Right lobe of liver (tissue), 6 donors: ENCODE measurements around the gene COMP. TPM values are rescaled to one million over a fixed set of nuclear protein-coding genes. Genes with fewer than 3 reads are reported as not detected.
A peak's percentile ranks its signal among the peaks of the same experiment; 100 is the strongest.

Experiments used
- ATAC-seq, 4 donors: fragments of 200-7000 bp; cut with Tn5 transposase; one replicate each; pipeline ENCODE4 v1.9.1; 2020; ENCODE audit warnings: mild to moderate bottlenecking in 4 of 4, moderate library complexity in 4 of 4
- DNase-seq, 3 donors: peaks; one replicate each; pipeline ENCODE4 v3.0.0-alpha.2; 2020
- H3K27ac ChIP-seq, 3 donors: fragments of 200-600 bp; one replicate each; pipeline ENCODE4 v1.8.0; 2022
- H3K27me3 ChIP-seq, 2 donors: fragments of 200-600 bp; one replicate each; pipeline ENCODE4 v1.8.0; 2022
- H3K36me3 ChIP-seq, 4 donors: fragments of 200-600 bp; sonication (generic) in 1 of 4; one replicate each; pipeline versions ENCODE4 v1.5.1 to v1.8.0; 2017 to 2022; ENCODE audit warnings: control low read depth in 1 of 4
- H3K4me1 ChIP-seq, 4 donors: fragments of 200-600 bp; sonication (generic) in 1 of 4; one replicate each; pipeline versions ENCODE4 v1.5.1 to v1.8.0; 2017 to 2022; ENCODE audit warnings: control low read depth in 1 of 4
- H3K4me3 ChIP-seq, 3 donors: fragments of 200-600 bp; one replicate each; pipeline ENCODE4 v1.8.0; 2022
- H3K9me3 ChIP-seq, 4 donors: fragments of 200-600 bp; sonication (generic) in 1 of 4; one replicate each; pipeline versions ENCODE4 v1.5.1 to v1.8.0; 2017 to 2022; ENCODE audit warnings: control low read depth in 1 of 4
- POLR2A ChIP-seq: fragments of 450-650 bp; IDR thresholded peaks from one replicate; pipeline ENCODE4 v1.6.1; 2017; ENCODE audit warnings: antibody characterized with exemption, mild to moderate bottlenecking
- WGBS: methylation state at CpG from one replicate; pipeline ENCODE4 v1.1.6; 2018; ENCODE audit warnings: low coverage, low lambda C conversion rate; ENCODE audit not compliant: insufficient coverage; ENCODE audit errors: missing lambda C conversion rate; 5-methylcytosine and 5-hydroxymethylcytosine counted together
- intact Hi-C, 2 donors: fragments of 100-400 bp; cut with DNase I; formaldehyde crosslinking; loops; one replicate each; pipeline versions ENCODE4 v1.11.2 to v1.14.1; 2022
- total RNA-seq, 6 experiments: library from RNA; depleted of rRNA in 2 of 6; stranded (reverse); fragments of >200 nt in 2 of 6; fragmentation: NEBNext Ultra II Directional in 3 of 6; extraction: Animal tissue kit (Norgen Biotek cat#: 25700) in 3 of 6; gene quantifications; one replicate each; pipeline versions ENCODE4 v1.1.0 to v1.2.4, GENCODE V29; 2016 to 2023
- TF ChIP-seq, protein P1 (sequence below), 4 donors: fragments of 200-600 bp in 3 of 4; fragments of 450-650 bp in 1 of 4; IDR thresholded peaks; one replicate each; pipeline versions ENCODE4 v1.5.1 to v1.8.0; 2016 to 2022; ENCODE audit warnings: antibody characterized with exemption in 4 of 4, mild to moderate bottlenecking in 2 of 4
- donor health status: DM: no; HTN: yes; CAD: no.
- donor health status: DM: no; HTN: no; CAD: no.
- donor health status: DM: no; HTN: no; CAD: no.
- donor health status: DM: no; HTN: yes; CAD: no.
- donor health status: DM: no; HTN: yes; CAD: no.

Gene COMP
- total RNA-seq, 6 experiments from 2014 or later: 0.11 to 0.31 TPM; not detected in 4

DNA sequence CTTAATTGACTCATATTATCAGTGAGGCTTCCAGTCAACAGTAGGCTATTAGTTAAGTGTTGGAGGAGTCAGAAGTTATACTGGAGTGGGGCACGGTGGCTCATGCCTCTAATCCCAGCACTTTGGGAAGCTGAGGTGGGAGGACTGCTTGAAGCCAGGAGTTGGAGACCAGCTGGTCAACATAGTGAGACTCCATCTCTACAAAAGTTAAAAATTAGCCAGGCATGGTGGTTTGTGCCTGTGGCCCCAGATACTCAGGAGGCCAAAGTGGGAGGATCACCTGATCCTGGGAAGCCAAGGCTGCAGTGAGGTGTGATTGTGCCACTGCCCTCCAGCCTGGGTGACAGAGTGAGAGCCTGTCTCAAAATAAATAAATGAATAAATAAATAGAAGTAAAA is 53.2 kb downstream of the COMP start:
- Histone ChIP-seq H3K9me3 (no peaks in the 10 kb centered on the region), H3K4me1 (peaks cover 0 to 9% (median 0%) of the 10 kb centered on the region in 4 donors), H3K27me3 (no peaks in the 10 kb centered on the region), H3K4me3 (no peak overlapping the region), H3K27ac (no peak overlapping the region), H3K36me3 (no peaks in the 10 kb centered on the region)
- DNase-seq (peak in 1 of 3 donors; percentile 70), ATAC-seq (peak; percentile 61 to 84 (median 84))
- intact Hi-C loops: no loop called here
- TF ChIP-seq POLR2A: no peak
- TF ChIP-seq, protein P1, sequence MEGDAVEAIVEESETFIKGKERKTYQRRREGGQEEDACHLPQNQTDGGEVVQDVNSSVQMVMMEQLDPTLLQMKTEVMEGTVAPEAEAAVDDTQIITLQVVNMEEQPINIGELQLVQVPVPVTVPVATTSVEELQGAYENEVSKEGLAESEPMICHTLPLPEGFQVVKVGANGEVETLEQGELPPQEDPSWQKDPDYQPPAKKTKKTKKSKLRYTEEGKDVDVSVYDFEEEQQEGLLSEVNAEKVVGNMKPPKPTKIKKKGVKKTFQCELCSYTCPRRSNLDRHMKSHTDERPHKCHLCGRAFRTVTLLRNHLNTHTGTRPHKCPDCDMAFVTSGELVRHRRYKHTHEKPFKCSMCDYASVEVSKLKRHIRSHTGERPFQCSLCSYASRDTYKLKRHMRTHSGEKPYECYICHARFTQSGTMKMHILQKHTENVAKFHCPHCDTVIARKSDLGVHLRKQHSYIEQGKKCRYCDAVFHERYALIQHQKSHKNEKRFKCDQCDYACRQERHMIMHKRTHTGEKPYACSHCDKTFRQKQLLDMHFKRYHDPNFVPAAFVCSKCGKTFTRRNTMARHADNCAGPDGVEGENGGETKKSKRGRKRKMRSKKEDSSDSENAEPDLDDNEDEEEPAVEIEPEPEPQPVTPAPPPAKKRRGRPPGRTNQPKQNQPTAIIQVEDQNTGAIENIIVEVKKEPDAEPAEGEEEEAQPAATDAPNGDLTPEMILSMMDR (IDR thresholded peaks at IDR 0.05): no peak
- 44% methylated on average over 1 of the region's 1 CpG for WGBS

DNA sequence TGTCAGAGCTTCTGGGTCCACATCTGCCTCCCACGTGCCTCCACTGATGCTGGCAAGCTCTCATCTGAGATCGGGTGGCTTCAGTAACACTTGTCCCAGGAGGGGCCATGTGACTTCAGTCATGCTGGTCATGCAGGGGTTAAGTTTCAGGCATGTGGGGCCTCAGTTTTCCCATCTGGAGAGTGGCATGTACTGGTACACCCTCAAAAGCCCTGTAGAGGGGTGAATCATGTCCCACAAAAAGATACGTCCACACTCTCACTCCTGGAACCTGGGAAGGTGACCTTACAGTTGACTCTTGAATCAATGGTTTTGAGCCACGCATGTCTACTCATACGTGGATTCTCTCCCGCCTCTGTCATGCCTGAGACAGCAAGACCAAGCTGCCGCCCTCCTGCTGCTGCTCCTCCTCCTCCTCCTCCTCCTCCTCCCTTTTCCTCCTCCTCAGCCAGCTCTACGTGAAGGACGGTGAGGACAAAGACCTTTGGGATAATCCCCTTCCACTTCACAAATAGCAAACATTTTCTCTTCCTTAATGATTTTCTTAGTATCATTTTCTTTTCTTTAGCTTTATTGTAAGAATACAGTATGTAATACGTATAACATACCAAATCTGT is 53.7 kb downstream of the COMP start:
- intact Hi-C loops: no loop called here
- H3K4me1 ChIP-seq: peaks cover 0 to 9% (median 0%) of the 10 kb centered on the region in 4 donors
- no peaks in the 10 kb centered on the region for H3K36me3 ChIP-seq
- WGBS: 75% methylated on average over 8 of the region's 10 CpGs
- H3K27ac ChIP-seq: no peak overlapping the region
- ATAC-seq: no peak
- DNase-seq: no peak
- TF ChIP-seq, protein P1 (IDR thresholded peaks at IDR 0.05): no peak
- TF ChIP-seq POLR2A: no peak
- H3K4me3 ChIP-seq: no peak overlapping the region
- no peaks in the 10 kb centered on the region for H3K27me3 ChIP-seq
- H3K9me3 ChIP-seq: no peaks in the 10 kb centered on the region

DNA sequence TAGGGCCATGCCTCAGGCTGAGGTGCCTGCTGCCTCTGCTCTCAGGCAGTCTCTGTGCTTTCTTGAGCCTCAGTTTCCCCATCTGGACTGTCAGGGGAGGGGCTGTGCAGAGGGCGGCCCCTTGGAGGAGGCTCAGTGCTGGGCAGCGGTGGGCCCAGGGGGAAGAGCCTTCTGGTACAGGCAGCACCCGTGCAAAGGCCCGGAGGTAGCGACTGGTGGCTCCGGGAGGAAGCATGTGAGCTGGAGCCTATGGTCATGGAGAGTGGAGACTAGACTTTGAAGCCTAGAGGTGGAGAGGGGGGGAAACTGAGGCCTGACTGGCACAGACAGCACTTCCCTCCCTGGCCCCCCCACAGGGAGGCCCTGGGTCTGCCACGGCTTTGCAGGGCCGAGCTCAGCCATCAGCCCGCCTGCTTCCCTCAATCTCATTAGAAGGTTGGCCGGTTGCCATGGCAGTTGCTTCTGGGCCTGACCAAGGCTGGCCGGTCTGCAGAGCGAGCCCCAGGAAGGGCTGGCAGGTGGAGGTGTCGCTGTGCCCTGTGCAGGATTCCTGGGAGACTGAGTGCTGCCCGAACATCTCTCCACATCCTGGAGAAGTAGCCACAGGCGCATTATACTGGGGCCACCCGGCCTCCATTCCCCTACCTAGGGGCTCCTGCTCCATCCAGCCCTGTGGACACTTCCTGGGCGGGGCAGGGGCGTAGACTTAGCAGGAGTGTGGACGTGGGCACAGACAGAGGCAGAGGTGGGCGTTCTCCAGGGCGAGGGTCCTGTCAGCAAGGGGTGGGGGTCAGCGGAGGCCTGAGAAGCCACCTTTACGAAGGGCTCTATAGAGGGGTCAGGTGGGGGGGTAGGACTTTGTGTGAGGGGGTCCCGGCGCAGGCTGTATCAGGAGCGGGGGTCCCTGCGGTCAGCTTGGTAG is 54.4 kb downstream of the COMP start:
- intact Hi-C loops: no loop called here
- Histone ChIP-seq H3K36me3 (no peaks in the 10 kb centered on the region), H3K27me3 (no peaks in the 10 kb centered on the region), H3K4me3 (no peak overlapping the region), H3K27ac (no peak overlapping the region), H3K4me1 (peaks cover 0 to 9% (median 0%) of the 10 kb centered on the region in 4 donors), H3K9me3 (no peaks in the 10 kb centered on the region)
- TF ChIP-seq, protein P1 (IDR thresholded peaks at IDR 0.05): no peak
- no peak for TF ChIP-seq POLR2A
- no peak for DNase-seq
- WGBS: 100% methylated on average over 4 of the region's 27 CpGs
- ATAC-seq: peak in 1 of 4 donors; percentile 5

DNA sequence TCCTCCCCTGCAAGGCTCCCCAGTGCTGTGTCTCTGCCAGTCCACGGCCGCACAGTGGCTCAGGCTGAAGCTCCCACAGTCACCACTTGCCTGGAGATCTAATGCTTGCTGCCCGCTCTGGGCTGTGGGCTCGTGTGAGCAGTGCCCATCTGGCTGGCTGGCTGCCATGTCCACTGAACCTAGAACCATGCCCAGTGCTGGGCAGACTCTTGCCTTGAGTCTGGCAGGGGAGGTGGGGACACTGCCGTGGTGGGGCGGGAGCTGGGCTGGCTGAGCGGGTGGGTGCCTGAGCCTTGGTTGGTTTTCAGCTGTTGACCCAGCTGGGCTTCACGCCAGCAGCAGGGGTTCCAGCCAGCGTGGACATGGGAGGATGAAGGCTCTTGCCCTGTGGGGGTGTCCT is 55.4 kb downstream of the COMP start:
- ATAC-seq: no peak
- no peak overlapping the region for H3K27ac ChIP-seq

More for the DNA sequence above, 55.4 kb downstream of the COMP start:
- DNase-seq: no peak
- Histone ChIP-seq H3K4me3 (no peak overlapping the region), H3K27me3 (no peaks in the 10 kb centered on the region), H3K9me3 (no peaks in the 10 kb centered on the region), H3K36me3 (no peaks in the 10 kb centered on the region), H3K4me1 (peaks cover 0 to 9% (median 0%) of the 10 kb centered on the region in 4 donors)
- intact Hi-C loops: no loop called here
- TF ChIP-seq, protein P1 (IDR thresholded peaks at IDR 0.05): no peak
- TF ChIP-seq POLR2A: no peak
- 100% methylated on average over 2 of the region's 9 CpGs for WGBS
